GM19099 (cell line): ENCODE measurements around the gene ZNF695.

Experiments
- POLR2A ChIP-seq: IDR thresholded peaks from 3 replicates; pipeline ENCODE4 v1.6.1; 2011; ENCODE audit warnings: low read depth; ENCODE audit not compliant: insufficient read length; ENCODE audit errors: extremely low read depth

Gene ZNF695

GRCh38 chr1:246971090-246971721 is 36.7 kb downstream of the ZNF695 start:
- no peak for TF ChIP-seq POLR2A

GRCh38 chr1:246969621-246970020 is 38.2 kb downstream of the ZNF695 start:
- no peak for TF ChIP-seq POLR2A

GRCh38 chr1:246966502-246966901 is 41.4 kb downstream of the ZNF695 start:
- no peak for TF ChIP-seq POLR2A

GRCh38 chr1:246959944-246960693 is 47.7 kb downstream of the ZNF695 start:
- TF ChIP-seq POLR2A = no peak

- no peak for TF ChIP-seq POLR2A
Observed at GRCh38 chr1:246954126-246954525, 53.7 kb downstream of the ZNF695 start.

- TF ChIP-seq POLR2A = no peak
Observed at GRCh38 chr1:246951413-246951812, 56.4 kb downstream of the ZNF695 start.

- no peak for TF ChIP-seq POLR2A
Observed at GRCh38 chr1:246949956-246950355, 57.9 kb downstream of the ZNF695 start.

GRCh38 chr1:246947255-246947654 is 60.6 kb downstream of the ZNF695 start:
- TF ChIP-seq POLR2A = no peak

GRCh38 chr1:246946366-246946765 is 61.5 kb downstream of the ZNF695 start:
- no peak for TF ChIP-seq POLR2A
